ENCODE results near the gene HMGCS1.
"Not testable (repeated sequence)": the region's sequence is repeated elsewhere in the genome, so short reads cannot be mapped to it uniquely, and the experiment has no call there.

HMGCS1 gene

DNA sequence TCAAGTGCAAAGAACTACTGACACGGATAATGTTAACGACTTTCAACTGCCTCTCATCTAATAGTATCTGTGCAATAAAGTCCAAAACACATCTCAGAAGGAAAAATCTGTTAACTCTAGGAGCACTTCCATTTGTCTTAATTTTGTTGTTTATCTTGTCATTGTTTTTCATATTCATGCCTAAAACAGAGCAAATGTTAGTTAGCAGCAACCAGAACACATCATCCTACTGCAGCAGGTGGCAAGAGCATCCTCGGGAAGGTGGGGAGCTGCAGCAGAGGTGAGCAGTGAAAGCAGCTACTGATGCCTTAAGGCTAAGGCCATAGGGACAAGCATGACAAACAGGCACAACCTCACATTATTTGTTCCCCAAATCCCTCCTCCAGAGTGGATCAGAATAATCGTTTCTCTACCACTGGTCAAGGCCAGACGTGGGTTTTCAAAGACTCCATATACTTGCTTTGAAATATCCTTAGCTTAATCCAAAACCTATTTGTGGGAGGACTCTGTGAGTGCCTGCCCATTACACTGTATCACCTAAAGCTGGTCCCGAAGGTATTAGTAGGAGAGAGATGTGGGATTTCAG, 1.0 kb downstream of the HMGCS1 start:
- no peak for DNase-seq

DNA sequence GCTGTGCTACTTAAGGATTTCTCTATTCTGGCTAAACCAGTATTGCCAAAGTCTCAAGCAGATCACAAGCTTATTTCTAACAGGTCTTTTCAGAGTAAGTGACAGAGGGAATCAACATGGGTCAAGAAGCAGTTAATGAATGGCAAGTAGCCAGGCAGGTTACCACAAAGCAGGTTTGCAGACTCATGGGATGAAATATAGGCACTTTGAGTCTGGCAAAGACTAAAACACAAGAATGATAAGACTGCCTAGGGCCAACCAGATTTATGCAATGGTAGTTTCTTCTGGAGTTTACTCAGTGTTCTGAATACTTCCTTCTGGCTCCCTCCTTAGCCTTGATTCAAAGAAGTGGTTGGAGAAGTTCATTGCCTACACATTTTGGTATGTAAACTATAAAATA, 3.6 kb downstream of the HMGCS1 start:
- no peak for DNase-seq

DNA sequence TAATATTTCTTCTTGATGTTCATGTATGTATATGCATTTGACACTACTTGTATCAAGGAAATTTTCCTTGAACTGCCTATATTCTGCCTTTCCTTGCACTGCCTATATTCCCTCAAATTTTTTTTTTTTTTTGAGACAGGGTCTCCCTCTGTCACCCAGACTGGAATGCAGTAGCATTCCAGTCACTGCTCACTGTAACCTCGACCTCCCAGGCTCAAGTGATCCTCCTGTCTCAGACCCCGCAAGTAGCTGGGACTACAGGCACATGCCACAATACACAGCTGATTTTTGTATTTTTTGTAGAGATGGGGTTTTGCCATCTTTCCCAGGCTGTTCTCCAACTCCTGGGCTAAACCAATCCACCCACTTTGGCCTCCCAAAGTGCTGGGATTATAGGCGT, 4.1 kb downstream of the HMGCS1 start:
- DNase-seq, result no peak

DNA sequence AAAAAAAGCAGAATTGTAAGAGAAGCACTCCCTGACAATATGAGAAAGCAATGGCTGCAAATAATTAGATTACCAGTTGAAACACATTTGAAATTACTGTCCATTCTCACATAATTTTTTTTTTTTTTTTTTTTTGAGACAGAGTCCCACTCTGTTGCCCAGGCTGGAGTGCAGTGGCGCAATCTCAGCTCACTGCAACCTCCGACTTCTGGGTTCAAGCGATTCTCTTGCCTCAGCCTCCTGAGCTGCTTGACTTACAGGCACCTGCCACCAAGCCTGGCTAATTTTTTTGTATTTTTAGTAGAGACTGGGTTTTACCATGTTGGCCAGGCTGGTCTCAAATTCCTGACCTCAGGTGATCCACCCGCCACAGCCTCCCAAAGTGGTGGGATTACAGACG, 6.3 kb downstream of the HMGCS1 start:
- not testable (repeated sequence) for DNase-seq

DNA sequence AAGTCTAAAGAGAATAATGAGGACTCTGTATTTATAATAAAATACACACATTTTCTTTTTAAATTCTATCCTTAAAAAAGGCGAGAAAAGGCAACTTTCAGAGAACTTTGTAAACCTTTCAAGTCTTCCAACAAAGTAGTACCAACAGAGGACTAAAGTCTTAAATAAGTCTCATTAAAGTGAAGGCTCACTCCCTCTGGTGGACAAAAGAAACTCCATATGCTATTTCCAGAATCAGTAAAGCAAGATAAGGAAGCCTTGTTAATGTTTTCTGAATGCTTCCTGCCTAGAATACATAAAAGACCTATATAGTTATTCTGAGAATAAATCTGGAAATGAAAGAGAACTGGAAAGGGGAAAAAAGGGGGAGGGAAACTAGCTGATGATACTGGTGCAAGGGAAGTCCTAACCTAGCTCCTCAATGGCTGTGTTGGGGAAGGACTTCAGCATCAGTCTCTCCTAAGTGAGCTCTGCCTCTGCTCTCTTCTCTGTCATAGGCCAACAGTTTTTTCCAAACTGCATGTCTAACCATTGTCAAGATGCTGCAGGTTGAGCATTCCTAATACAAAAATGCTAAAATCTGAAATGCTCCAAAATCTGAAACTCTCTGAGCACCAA, 7.2 kb downstream of the HMGCS1 start:
- DNase-seq, result no peak

DNA sequence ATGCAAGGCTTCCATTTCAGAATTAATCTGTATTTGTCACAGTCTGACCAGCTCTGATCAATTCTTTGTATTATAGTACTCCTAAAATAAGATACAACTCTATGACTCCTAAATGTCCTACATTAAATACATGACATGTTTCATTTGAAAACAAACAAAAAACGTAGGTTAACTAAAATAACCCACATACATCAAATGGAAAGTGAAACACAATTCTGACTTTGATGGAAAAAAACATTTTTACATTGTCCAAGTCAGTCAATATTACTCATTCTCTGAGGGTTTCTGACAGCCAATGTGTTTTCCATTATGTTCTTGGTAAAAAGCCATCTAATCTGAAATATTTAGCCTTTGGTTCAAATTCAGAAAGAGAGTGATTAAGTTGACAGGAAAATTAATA, 8.7 kb downstream of the HMGCS1 start:
- no peak for DNase-seq

DNA sequence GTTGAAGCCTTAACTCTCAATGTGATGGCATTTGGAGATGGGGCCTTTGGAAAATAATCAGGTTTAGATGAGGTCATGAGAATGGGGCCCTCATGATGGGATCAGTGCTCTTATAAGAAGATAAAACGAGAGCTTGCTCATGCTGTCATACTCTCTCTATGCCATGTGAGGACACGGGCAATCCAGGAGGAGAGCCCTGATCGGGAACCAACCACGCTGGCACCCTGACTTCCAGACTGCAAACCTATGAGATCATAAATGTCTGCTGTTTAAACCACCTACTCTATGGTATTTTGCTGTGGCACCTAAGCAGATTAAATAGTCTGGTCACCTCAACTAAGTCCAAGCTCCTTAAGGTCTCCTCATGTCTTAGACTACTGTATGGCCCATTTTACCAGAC, 10.0 kb downstream of the HMGCS1 start:
- no peak for DNase-seq

DNA sequence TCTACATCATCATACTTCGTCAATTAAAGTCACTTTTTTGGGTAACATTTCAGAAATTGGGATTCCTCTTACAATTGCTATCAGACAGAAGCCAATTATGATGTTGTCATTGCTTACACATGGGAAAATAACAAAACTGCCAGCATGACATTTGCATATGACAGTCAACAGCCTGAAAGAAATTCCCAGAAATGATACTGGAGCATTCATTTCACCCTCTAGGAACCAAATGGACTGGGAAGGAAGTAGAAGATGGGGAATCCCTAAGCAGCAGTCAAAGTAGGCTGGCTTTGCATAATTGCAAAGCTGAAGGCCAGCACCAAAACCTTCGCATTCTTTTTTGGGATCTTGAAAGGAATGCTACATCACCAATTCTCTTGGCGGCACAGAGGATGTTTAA, 10.7 kb downstream of the HMGCS1 start:
- no peak for DNase-seq

DNA sequence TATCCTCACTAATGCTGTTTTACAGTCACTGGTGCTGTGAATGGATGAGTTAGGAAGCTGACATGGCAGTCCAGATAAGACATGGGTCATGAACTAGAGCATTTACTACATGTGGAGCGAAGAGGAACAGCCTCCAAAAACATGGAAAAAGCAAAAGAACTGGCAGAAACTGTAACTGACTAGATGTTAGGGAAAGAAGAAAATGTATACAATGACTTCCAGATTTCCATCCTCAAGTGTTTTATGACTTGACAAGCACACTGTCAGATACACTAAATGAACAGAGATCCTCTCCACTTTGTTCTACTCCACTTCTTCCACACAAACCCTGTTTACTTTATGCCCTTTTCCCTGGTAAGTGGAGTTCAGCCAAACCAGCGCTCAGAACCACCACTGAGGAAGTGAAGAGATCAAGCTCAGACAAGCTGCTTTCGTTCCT, 11.5 kb downstream of the HMGCS1 start:
- no peak for DNase-seq

DNA sequence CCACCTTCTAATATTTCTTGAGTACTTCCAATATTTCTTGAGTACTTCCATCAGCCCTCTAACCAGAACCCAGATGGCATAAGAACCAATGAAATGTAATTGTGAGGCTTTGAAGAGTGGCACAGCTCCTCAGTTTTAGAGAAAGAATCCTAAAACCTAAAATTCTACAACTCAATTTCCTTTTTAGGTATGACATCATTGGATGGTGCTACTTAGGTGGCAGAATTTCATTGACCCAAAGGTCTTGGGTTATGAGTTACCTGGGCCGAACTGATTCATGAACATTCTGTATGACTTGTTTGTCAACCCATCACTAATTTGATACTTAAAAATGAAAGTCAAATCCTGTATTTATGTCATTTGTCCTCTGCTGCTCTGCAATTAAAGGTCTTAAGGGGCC, 13.1 kb downstream of the HMGCS1 start:
- no peak for DNase-seq

DNA sequence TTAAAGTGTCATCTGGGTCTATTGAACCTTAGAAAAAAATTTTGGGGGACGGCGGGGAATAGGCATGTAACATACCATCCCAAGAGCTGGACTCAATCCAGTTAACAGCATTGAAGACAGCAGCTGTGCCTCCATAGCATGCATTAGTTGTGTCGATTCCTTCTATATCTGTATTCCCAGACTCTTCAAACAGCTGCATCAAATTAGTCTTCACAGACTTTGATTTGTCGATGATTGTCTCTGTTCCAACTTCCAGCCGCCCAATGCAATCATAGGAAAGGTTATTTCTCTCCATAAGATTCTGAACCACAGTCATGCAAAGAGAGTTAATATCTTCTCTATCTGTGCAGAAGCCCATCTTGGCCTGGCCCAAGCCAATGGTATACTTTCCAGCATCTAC, 14.8 kb downstream of the HMGCS1 start:
- DNase-seq, result no peak

DNA sequence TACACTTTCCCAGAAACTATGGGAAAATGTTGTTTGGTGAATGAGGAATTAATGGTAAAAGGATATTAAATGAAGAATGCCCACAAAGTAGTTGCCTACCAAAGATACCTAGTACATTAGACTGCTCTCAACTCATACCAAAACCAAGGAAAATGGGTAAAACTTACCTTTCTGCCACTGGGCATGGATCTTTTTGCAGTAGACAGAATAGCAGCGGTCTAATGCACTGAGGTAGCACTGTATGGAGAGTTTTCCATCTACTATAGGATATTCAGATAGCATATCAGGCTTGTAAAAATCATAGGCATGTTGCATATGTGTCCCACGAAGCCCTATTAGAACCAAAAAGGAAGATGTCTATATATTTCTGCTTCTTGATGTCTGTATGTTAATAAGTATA, 16.4 kb downstream of the HMGCS1 start:
- no peak for DNase-seq

DNA sequence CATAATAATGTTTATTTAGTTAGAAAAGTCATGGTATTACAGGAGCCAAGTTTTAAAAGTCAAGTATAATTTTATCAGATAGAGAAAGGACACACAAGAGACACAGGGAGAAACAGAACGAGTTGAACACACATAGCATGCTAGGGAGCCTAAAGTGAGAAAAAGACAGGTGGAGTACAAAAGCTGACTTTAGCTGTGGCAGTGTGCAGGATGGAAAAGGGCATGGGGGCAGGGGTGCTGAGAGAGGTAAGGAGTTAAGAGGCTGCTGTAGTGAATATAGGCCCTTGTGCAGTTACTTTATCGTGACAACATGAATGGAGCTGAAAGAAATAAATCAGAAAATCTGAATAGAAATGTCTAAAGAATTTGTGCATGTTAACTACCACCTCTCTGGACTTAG, 18.0 kb downstream of the HMGCS1 start:
- no peak for DNase-seq

DNA sequence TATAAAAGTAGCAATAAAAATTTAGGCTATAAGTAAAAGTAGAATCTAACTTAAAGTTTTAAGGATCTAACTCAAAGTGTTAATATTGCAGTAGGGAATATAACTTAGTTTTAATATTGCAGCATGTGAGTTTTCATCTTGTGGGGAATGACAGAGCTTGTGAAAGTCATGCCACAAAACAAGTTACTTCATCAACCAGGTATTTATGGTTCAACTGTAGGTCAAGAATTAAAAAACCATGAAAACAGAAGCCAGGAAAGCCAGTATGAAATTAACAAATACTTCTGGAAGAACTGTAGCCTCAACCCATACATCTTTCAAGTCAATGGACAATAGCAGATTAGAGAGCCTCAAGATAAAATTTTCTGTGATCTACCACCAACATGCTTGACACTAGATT, 19.0 kb downstream of the HMGCS1 start:
- no peak for DNase-seq

DNA sequence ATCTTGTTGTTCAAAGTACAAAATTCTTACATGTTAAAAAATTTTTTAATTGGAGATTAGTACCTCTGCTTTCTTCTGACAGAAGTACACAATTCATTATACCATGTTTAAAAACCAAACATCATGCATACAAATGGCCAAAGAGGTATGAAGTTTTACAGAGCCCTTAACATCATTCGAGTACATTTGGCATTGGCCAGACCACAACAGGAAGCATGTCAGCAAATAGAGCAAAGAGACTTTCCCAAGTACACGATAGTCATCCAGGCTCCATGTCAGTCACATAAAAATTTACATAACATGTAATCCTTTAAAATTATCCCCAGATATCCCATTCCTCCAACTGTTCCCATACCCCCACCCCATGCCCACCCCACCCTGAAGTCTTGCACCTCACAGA, 22.5 kb downstream of the HMGCS1 start:
- DNase-seq, result no peak

DNA sequence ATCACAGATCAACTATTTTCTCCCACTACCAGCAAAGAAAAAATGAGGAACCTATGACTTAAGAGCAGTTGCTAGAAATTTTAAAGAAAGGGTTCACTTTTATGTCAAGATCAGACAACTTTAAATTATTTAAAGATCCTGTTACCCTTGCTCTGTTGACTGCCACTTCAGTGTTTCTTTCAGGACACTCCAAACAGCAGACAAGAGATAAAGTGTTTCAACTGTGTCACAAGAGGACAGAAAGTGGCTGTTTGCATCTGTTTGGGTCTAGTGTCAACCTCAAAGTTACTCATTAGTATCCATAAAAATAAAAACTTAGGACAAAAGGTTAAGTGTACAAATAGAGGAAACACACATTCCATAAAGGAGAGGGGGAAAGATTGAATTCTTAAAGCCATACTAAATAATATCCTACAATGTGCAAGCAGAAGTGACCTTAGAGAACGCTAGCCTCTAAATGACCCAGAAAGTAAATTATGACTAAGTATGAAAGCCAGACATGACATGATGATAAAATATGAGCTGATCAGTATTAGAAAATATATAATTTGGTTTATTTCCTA, 24.9 kb downstream of the HMGCS1 start:
- no peak for DNase-seq

DNA sequence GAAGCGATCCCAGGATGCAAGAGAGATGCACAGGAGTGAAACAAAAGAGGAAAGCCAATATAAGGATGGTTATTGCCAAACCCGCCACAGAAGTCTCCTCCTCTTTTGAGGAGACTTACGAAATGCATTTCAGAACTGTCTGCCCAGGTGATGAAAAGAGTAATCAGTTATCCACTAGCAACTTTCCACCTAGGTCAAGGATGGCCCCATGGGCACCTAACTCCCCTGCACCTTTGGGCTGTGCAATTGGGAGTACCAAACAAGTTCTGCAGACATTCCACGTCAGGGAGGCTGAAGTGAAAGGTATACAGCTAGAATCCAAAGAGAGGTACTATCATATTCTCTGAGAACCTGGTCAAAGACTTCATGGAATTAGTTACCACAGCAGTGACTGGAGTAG, 25.7 kb downstream of the HMGCS1 start:
- no peak for DNase-seq

DNA sequence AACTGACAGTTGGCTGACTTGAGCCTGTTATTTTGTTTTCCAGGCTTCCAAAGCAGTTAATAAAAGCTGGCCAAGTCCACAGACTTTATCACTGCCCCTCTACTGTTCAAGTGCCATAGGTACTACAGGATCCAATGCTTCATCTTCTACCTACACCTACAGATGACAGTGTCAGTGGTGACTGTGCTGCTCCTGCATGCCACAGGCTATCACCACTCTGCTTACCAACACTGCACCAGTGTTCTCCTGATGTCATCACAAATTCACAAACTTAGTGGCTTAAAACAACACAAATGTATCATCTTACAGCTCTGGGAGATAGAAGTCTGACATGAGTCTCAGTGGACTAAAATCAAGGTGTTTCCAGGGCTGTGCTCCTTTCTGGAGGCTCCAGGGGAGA, 26.6 kb downstream of the HMGCS1 start:
- no peak for DNase-seq

DNA sequence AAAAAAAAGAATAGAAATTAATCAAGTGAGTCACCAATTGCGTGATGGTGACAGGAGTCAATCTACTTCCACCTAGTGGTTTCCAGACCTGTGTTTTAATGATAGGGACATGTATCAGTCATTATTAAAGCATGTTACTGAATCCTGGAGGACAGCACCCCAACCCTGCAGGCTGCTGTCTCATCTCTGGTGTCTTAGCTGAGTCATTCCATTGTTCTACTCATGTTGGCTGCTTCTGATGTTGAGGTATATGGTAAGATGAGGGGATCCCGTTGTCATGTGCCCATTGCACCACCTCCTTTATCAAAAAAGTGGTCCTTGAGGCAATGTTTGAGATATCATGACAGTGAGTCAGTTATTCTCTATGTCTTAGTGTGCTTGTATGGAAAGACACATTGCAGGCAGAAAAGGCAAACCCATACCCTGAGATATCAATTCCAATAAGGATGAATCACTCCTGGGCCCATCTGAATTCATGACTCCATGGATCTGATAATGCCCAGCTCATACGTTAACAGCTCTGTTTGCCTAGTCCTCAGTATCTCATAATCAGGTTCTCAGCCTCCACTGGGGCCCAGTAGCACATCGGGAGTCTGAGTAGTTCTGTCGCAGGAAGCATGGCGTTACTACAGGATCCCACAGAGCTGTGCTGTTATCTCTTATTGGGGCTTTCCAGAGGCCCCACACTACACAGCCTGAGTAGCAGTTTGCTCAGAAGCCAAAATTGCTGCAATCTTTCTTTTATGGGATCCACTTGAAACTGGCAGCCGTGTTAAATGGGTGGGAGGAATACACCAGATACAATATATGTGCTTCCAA, 31.2 kb downstream of the HMGCS1 start:
- DNase-seq, result no peak

DNA sequence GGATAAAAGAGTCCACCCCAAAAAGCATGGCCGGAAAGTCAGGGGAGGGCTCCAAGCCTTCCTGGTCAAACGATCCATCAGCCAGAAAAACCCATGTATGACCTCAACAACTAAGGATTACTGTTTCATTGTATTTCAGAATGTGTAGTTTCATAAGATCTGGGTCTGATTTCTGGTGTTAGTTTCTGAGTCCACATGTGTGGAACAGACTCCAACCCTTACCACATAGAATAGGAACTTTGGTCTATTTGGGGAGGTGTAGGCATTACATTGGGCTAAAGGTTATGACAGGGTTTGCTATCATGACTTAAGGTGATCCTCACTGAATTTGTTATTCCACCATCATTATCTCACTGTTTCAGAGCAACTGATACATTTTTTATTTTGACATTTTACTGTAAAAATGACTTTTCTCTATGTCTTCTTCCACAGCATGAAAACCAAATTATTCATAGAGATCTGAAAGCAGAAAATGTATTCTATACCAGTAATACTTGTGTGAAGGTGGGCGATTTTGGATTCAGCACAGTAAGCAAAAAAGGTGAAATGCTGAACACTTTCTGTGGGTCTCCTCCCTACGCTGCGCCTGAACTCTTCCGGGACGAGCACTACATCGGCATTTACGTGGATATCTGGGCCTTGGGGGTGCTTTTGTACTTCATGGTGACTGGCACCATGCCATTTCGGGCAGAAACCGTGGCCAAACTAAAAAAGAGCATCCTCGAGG, 33.5 kb downstream of the HMGCS1 start:
- no peak for DNase-seq

DNA sequence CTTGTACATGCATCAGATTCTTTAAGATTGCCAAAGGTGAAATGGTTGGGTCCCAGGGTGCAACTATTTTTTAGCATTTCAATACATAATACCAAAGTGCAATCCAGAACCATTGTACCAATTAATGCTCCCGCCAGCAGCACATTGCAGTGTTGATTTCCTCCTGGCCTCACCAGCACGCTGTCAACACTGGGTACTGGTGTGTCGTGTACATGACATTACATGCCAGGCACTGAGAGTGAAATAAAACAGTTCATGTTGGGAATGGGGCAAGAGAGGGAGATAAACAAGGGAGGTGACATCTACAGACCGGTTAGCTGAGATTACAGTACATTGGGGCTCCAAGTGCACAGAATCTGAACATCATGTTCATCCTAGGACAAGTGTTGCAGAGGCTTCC, 37.8 kb downstream of the HMGCS1 start:
- no peak for DNase-seq

DNA sequence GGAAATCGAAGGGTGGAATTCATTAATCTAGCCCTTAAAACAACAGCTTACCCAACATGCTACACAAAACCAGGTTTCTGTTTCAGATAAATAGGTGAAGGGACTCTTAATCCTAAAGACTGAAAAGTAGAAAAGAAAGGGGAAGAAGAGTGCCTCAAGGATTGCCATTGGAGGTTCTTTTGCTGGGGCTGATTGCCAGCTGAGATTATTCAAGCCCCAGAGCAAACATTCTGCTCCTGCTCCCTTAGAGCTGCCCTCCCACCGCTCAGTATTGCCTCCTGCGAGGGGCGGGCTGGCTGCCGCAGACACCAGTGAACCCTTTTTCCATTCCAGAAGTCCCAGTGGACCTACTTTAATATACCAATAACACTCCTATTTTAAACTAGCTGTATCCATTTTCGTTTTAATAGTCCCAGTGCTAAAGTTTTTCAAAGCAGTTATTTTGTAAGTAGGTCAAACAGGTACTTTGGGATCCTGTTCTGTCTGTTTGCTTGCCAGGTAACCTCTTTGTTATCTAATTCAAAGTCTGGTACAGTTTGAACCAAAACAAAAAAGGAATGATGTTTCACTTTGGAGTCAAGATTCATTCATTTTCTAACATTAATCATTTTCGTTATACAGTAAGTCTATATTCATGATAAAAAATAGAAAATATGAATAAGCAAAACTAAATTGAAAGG, 38.6 kb downstream of the HMGCS1 start:
- no peak for DNase-seq

DNA sequence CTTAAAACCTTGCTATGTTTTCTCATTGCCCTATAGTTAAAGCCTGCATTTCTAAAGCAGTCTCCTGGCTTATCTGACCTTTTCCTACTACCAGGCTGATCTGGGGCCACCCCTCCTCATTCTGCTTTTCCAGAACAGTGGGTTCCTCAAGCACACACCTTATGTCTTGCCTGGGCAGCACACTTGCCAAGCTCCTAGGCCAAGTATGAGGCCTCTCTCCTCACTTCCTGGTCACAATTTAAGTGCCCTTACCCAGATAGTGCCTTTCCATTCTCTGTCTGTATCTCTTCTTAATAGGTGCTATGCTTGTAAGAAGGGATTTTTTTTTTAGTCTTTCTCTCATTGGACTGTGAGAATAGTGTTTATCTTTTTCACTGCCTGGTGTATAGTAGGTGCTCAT, 39.7 kb downstream of the HMGCS1 start:
- no peak for DNase-seq
